ENCODE measurements around the gene ADAMTS9.

DNA sequence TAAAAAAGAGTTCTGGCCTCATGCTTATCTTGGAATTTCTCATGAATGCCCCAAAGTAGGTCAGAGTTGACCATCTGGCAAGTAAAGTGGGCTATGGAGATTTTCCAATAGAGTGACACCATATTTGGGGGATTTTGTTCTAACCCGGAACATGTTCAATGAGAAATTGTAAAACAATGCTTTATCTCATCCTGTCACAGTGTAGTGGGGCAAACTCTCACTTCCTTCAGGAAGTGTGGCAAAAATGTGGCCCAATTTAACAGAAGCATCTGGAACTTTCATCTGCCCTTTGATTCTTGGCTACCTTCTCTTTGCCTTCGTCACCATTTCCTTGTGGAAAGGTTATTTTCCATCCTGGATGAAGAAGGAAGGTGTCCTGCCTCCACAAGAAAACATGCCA, 70.8 kb downstream of the ADAMTS9 start:
- TF ChIP-seq, protein P1, sequence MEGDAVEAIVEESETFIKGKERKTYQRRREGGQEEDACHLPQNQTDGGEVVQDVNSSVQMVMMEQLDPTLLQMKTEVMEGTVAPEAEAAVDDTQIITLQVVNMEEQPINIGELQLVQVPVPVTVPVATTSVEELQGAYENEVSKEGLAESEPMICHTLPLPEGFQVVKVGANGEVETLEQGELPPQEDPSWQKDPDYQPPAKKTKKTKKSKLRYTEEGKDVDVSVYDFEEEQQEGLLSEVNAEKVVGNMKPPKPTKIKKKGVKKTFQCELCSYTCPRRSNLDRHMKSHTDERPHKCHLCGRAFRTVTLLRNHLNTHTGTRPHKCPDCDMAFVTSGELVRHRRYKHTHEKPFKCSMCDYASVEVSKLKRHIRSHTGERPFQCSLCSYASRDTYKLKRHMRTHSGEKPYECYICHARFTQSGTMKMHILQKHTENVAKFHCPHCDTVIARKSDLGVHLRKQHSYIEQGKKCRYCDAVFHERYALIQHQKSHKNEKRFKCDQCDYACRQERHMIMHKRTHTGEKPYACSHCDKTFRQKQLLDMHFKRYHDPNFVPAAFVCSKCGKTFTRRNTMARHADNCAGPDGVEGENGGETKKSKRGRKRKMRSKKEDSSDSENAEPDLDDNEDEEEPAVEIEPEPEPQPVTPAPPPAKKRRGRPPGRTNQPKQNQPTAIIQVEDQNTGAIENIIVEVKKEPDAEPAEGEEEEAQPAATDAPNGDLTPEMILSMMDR (conservative IDR thresholded peaks at IDR 0.05; ENCODE audit: low read depth in 2 of 2) = no peak
- TF ChIP-seq EZH2phosphoT487 (IDR thresholded peaks at IDR 0.05; ENCODE audit: unreplicated experiment) (no peak), EZH2 (IDR thresholded peaks at IDR 0.05; ENCODE audit: low read depth, unreplicated experiment) (no peak), POLR2AphosphoS5 (IDR thresholded peaks at IDR 0.05; ENCODE audit: low read depth) (no peak), JUNB (IDR thresholded peaks at IDR 0.05; ENCODE audit: unreplicated experiment) (no peak)
